HG02840 (cell line): Measurements from ENCODE around the gene LHPP.

Experiments used
- ATAC-seq: cut with Tn5 transposase; IDR thresholded peaks from one replicate; pipeline ENCODE4 v1.9.1; 2021; ENCODE audit warnings: mild to moderate bottlenecking, moderate library complexity, moderate number of reproducible peaks; ENCODE audit not compliant: unreplicated experiment, low FRiP score

The LHPP gene

GRCh38 chr10:124550293-124551034 is 88.8 kb downstream of the LHPP start:
- ATAC-seq = no peak

DNA sequence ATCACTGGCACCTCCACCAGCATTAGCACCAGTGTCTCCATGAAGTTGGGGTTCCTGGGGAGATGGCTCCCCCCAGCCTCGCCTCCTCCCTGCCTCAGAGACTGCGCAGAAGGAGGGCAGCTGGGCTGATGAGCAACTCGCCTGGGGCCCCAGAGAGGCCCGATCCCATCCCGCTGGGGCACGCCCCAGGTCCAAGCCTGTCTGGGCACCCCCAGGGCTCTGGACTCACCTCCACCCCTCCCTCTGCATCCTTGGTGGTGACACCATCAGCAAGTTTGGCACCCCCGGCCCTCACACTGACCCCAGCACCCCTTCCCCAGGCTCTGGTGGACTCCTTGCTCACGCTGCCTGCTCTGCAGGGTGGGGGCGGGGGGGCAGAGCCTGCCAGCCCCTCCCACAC is 89.5 kb downstream of the LHPP start:
- no peak for ATAC-seq

DNA sequence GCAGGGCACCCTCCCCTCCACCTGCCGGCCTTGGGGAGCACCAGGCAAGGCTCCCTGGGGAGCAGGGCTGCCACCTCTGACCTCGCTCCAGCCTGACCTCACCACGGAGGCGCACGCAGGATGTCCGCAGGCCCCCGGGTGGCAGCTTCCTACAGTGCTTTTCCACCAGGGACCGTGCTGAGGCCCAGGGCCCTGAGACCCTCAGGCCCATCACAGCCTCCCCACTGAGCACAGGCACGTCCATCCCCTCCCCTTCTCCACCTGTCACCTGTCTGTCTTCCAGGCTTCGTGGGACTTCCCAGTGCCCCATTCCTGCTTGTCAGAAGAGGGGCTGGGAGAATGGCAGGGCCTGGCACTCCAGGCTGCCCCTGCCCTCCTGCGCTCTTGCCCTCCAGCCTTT is 90.1 kb downstream of the LHPP start:
- no peak for ATAC-seq

DNA sequence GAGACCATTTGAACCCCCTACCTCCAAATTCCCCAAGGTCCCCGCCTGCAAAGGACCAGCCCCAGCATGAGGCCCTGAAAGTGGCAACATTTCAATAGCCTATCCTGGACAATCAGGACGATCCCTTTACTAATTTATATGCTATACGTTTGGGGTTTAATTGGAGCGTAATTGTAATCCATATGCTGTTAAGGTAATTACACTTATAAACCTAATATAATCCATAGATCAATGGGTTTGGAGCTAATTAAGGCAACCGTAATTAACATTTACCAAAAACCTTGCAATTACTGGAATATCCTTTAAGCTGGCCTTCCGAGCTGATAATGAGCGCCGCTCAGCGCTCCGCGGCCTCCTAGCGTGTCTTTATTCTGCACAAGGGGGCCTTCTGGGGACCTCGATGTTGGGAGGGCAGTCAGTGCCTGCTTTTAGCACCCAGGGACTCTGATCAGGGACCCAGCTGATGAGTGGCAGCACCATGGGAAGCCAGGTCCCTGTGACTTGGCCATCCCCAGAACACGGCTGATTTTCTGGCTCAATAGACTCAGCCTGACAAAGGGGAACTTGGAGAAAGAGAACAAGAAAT is 91.2 kb downstream of the LHPP start:
- no peak for ATAC-seq

DNA sequence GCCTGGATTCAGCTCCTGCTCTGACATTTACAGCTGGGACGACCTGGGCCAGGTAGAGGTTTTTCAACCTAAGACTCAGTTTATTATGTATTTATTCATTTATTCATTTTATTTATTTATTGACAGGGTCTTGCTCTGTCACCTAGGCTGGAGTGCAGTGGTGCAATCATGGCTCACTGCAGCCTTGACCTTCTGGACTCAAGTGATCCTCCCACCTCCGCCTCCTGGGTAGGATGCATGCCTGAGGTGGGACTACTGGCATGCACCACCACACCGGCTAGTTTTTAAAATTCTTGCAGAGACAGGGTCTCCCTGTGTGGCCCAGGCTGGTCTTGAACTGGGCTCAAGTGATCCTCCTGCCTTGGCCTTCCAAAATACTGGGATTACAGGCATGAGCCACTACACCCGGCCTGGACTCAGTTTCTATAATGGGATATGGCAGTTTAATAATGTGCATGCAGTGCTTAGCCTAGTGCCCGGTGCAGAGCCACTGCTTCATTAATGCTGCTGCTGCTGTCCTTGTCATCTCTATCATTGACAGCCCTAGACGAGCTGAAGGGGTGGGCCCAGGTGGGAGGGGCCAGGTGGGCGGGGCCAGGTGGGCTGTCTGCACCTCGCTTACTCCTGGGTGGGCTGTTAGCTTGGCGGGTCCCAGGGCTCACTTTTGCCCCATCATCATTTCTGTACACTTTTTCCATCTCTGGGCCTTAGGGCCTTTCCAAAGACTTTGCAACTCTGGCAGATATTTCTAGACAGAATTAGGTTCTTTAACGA is 92.6 kb downstream of the LHPP start:
- ATAC-seq = no peak

DNA sequence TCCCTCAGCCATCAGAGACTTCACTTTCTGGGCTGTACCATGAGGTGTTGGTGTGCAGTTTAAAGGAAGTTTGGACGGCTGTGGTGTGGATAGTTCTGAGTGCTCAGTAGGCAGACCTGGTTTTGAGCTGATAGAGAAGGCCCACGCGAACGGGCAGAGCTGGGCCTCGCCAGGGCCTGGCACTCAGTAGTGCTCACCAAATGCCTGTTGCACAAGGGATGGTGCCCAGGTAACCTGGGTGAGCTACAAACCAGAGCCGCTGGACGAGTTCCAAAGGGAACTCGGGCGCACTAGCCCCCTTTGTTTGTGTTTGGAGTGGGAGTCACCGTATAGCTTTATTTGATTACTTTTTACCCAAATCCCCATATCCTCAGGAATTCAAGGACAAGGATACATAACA is 95.5 kb downstream of the LHPP start:
- no peak for ATAC-seq

- no peak for ATAC-seq
Observed at GRCh38 chr10:124557648-124558338, 96.2 kb downstream of the LHPP start.

- ATAC-seq = no peak
Observed at GRCh38 chr10:124558339-124559321, 97.0 kb downstream of the LHPP start.

GRCh38 chr10:124559372-124560132 is 97.9 kb downstream of the LHPP start:
- ATAC-seq = no peak

- ATAC-seq = no peak
Observed at GRCh38 chr10:124560377-124561105, 98.9 kb downstream of the LHPP start.

GRCh38 chr10:124561206-124561605 is 99.6 kb downstream of the LHPP start:
- no peak for ATAC-seq

DNA sequence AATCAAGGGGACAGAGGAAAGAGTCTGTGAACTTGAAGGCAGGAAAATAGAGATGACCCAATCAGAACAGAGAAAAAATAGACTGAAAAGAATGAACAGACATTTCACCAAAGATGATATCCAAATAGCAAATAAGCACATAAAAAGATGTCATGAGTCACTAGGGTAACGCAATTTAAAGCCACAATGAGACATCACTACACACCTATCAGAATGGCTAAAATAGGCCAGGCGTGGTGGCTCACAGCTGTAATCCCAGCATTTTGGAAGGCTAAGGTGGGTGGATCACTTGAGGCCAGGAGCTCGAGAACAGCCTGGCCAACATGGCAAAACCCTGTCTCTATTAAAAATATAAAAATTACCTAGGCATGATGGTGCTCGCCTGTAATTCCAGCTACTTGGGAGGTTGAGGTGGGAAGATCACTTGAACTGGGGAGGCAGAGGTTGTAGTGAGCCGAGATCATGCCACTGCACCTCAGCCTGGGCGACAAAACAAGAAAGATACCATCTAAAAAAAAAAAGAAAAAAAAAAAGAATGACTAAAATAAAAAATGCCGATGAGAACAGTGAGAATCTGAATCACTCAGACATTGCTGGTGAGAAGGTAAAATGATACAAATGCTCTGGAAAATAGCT is 100.9 kb downstream of the LHPP start:
- no peak for ATAC-seq

DNA sequence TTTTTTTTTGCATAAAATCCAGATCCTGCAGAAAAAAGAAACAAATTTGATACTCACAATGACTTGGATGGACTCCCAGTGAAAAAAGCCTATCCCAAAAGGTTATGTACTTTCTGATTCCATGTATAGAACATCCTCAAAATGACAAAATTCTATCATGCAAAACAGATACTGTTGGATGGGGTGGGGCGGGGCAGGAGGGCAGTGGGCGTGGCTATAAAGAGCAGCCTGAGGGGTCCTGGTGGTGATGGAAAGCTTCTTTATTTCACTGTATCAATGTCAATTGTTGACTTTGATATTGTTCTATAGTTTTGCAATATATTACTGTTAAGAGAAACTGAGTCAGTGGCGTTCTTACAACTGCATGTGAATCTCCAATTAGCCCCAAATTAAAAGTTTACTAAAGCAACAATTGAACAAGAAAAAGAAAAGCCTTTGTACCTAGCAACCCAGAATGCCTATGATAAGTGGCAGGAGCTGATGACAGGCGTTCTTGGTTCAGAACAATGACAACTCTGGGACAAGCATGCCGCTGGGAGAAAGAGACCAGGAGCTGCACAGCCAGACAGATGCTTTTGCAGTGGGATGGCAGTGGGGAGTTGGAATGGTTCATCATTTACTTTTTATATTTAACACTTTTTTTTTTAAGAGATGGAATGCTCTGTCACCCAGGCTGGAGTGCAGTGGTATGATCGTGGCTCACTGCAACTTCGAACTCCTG is 101.9 kb downstream of the LHPP start:
- ATAC-seq = no peak

DNA sequence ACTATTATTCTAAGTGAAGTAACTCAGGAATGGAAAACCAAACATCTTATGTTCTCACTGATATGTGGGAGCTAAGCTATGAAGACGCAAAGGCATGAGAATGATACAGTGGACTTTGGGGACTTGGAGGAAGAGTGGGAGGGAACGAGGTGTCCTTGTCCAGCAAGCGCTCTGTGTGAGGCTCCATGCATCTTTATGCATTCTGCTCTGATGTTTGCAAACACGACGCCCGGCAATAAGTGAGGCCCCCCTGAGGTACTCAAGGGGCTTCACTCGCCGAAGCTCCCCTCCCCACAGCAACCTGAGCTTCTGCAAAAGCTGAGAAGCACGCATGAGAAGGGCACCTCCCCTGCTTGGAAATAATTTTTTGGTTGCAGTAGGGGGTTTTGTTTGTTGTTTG is 103.3 kb downstream of the LHPP start:
- ATAC-seq = no peak

GRCh38 chr10:124565565-124566221 is 104.1 kb downstream of the LHPP start:
- ATAC-seq = no peak

DNA sequence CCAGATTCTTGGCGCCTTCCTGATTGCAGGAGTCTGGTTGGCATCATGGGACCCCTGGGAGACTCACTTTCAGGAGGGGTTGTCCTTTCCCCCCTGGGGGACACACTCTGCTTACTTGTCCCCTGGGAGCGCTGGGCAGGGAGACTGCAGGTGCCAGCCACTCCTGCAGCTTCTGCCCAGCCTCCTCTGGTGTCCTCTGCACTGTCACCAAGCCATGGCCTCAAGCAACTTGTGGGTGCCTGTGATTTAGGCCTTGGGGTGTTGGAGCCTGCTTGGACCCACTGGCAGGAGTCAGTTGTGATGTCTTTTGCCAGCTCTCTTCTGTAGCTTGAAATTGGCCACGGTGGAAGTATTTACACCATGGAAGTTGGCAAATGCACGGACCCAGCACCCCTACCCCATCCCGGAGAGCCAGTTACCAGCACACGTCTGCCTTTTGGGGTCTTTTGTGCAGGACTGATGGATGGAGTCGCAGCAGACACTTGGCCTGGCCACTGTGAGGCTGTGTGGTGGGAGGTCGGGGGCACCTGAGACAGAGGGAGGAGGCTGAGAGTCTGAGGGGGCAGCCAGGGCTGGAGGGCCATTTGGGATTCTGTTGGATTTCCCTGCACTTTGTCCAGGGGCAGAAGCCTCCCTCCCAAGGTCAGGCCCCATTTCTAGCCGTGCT is 104.7 kb downstream of the LHPP start:
- no peak for ATAC-seq
